Measurements from ENCODE around the gene RPS21. TPM values are rescaled to one million over a fixed set of nuclear protein-coding genes. Genes with fewer than 3 reads are reported as not detected.

RPS21 gene
- total and polyA plus RNA-seq, 4 donors = 350 to 705 (median 672) TPM

DNA sequence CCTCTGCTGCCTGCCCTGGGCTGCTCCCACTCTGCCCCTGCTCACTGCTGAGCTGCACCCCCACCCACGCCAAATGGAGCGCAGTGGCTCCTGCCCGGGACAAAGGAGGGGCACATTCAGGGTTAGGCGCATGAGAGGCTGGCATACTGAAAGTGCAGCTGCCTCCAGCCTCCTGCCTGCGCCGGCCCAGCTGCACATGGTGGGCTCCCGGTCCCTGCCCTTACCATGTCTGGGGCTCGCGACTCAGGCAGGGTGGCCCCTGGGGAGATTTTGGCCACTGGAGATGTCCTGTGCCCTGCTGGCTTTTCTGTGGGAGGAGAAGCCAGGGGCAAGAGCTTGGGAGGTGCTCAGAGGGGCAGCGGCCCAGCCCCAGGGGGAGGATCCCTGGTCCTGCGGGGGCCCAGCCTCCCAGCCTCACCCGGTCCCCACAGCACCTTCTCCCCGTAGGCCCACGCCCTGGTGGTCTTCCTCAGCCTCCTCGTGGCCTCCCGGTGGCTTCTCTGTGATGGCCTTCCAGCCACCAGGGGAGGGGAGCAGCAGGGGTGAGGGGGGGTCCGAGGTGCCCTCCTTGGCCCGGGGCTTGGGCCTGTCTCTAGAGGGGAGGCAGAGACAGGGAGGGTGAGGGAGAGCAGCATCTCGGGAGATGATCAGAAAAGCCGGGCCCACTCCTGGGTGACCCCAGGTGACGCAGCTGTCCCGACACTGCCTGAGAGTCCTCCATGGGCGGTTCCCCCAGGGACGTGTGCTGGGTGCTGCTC, 28.6 kb downstream of the RPS21 start:
- H3K4me3 ChIP-seq (ENCODE audit: low read depth, low read length) = no peak overlapping the region
- 83% methylated on average over 18 of the region's 24 CpGs for WGBS (ENCODE audit: insufficient coverage)

DNA sequence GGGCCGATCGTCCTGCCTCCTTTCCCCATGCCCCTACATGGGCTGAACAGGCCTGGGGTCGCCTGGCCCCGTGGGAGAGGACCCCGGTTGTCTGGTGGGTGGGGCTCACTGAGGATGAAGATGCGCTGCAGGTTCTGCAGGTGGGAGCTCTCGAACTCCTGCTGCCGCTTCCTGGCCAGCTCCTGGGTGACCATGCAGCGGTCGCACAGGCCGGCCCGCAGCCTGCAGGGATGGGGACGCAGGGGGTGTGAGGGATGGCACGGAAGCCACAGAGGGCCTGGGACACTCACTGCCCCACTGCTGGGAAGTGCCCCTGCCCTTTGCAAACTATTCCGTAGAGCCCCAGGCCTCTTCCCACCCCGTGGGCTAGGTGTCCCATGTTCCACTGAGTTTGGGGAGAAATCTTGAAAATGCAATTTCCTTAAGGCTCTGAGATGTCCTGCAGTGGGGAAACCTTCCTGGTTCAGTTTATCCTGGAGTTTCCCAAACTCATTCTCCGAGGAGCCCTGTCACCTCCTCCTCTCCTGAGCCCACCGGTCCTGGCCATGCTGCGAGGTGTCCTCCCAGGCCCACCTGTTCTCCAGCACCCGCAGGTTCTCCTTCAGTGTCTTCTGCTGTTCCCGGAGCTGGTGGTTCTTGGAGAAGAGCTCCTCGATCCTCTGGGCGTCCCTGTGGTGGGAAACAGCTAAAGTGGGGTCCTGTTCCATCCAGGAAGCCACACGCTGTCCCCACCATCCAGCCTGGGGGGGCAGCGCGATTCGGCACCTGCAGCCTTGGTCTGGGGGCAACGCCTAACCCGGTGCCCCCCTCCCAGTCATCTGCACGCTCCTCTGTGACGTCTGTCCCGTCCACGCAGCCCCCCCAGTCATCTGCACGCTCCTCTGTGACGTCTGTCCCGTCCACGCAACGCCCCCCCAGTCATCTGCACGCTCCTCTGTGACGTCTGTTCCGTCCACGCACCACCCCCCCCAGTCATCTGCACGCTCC, 30.0 kb downstream of the RPS21 start:
- no peak for DNase-seq (ENCODE audit: low read depth in 4 of 6, low spot score in 6 of 6)
- Histone ChIP-seq H3K27me3 (ENCODE audit: control insufficient read depth, insufficient read depth, low read length) (no peaks in the 10 kb centered on the region), H3K36me3 (ENCODE audit: control insufficient read depth, insufficient read depth, low read length) (no peaks in the 10 kb centered on the region), H3K4me1 (ENCODE audit: control insufficient read depth, insufficient read depth, low read length) (no peaks in the 10 kb centered on the region), H3K4me3 (ENCODE audit: low read depth, low read length) (no peak overlapping the region), H3K9me3 (ENCODE audit: control insufficient read depth, insufficient read depth, low read length) (no peaks in the 10 kb centered on the region), H3K27ac (ENCODE audit: low read depth, low read length) (no peak overlapping the region)
- whole genome bisulfite sequencing (ENCODE audit: insufficient coverage) = 82% methylated on average over 35 of the region's 43 CpGs

More for the DNA sequence above, 28.6 kb downstream of the RPS21 start:
- DNase-seq (ENCODE audit: low read depth in 4 of 6, low spot score in 6 of 6) = no peak
- Histone ChIP-seq H3K27ac (ENCODE audit: low read depth, low read length) (no peak overlapping the region), H3K27me3 (ENCODE audit: control insufficient read depth, insufficient read depth, low read length) (no peaks in the 10 kb centered on the region), H3K4me1 (ENCODE audit: control insufficient read depth, insufficient read depth, low read length) (peaks cover 3% of the 10 kb centered on the region), H3K36me3 (ENCODE audit: control insufficient read depth, insufficient read depth, low read length) (no peaks in the 10 kb centered on the region), H3K9me3 (ENCODE audit: control insufficient read depth, insufficient read depth, low read length) (no peaks in the 10 kb centered on the region)

DNA sequence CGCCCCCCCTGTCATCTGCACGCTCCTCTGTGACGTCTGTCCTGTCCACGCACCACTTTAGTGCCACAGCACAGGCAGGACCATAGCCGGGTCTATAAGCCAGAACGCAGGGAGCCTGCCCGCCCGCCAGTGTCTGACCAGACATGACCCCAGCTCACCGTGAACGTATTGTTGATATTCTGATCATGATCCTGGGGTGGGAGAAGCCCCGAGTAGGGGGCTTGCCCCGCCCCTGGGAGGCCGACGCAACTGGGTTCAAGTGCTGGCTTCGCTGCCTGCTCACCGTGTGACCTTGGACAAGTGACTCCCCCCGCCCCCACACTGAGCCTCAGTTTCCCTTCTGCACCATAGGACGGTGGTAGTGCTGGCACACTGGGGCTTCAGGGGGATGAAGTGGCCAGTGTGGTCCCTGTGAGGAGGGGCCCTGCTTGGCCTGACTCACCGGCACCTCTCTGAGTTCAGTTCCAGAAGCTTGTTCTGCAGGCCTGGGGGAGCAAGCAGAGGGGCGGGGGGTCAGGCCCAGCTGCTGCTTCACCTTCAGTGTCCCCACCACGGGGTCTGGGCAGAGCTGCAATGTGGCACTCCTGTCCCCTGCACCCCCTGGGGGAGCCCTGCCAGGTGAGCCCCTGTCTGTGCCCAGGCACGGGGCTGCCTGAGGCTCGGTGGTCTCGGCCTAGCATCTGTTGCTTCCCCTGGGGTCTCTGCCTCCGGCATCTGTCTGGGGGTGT, 31.2 kb downstream of the RPS21 start:
- no peak for DNase-seq (ENCODE audit: low read depth in 4 of 6, low spot score in 6 of 6)
- Histone ChIP-seq H3K4me1 (ENCODE audit: control insufficient read depth, insufficient read depth, low read length) (no peaks in the 10 kb centered on the region), H3K9me3 (ENCODE audit: control insufficient read depth, insufficient read depth, low read length) (no peaks in the 10 kb centered on the region), H3K27ac (ENCODE audit: low read depth, low read length) (no peak overlapping the region), H3K27me3 (ENCODE audit: control insufficient read depth, insufficient read depth, low read length) (no peaks in the 10 kb centered on the region), H3K36me3 (ENCODE audit: control insufficient read depth, insufficient read depth, low read length) (no peaks in the 10 kb centered on the region), H3K4me3 (ENCODE audit: low read depth, low read length) (no peak overlapping the region)
- 72% methylated on average over 18 of the region's 25 CpGs for WGBS (ENCODE audit: insufficient coverage)

DNA sequence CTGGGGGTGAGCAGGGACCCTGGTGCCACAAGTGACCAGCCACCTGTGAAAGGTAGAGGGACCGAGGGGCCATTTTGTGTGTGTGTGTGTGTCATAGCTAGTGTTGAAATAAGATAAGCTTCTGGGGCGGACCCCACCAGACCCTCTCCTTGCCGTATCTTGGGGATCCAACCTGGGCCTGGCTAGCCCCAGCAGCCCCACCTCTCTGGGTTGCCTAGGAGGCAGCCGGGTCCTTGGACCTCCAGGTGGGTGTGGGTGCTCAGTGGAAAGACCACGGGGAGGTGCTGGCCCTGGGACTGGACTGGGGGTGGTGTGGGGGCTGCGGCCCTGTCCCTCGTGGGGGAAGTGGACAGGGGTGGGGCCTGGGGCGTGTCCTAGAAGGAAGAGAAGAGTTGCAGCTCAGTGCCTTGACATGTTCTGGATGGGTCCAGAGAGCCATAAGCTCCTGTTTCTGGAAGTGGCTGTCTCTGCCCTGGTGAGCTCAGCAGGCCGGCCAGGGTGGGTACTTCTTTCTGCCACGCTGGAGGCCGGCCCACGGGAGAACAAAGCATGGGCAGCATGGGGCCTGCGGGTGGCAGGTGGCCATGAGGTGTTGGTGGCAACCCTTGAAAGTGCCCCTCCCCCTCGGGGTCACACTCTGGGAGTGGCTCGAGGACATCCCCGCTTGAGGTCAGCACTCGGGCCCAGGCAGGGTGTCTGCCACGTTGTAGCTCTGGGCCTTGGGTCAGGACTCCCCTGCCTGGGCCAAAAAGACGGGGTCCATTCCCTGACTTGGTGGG, 32.0 kb downstream of the RPS21 start:
- no peak overlapping the region for H3K27ac ChIP-seq (ENCODE audit: low read depth, low read length)
- H3K4me3 ChIP-seq (ENCODE audit: low read depth, low read length) = no peak overlapping the region
- H3K4me1 ChIP-seq (ENCODE audit: control insufficient read depth, insufficient read depth, low read length) = no peaks in the 10 kb centered on the region
- H3K9me3 ChIP-seq (ENCODE audit: control insufficient read depth, insufficient read depth, low read length) = no peaks in the 10 kb centered on the region
- H3K36me3 ChIP-seq (ENCODE audit: control insufficient read depth, insufficient read depth, low read length) = no peaks in the 10 kb centered on the region
- WGBS (ENCODE audit: insufficient coverage) = 82% methylated on average over 19 of the region's 19 CpGs
- no peaks in the 10 kb centered on the region for H3K27me3 ChIP-seq (ENCODE audit: control insufficient read depth, insufficient read depth, low read length)
- no peak for DNase-seq (ENCODE audit: low read depth in 4 of 6, low spot score in 6 of 6)

DNA sequence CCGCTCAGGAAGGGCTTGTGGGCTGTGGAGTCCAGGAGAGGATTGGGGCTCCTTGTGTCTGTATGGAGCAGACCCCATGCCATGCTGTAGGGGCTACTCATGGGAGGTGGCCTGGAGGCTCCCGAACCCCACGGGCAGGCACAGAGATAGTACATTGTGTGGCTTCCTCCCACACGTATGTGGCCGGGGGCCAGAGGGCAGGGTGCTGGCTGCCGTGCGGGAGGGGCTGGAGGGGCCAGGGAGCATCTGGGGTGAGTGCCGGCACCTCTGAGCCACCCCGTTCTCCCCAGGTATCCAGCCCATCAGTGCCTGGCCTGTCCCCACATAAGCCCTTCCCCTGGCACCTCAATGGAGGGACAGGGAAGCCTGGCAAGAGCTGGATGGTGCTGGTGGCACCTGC, 32.9 kb downstream of the RPS21 start:
- Histone ChIP-seq H3K4me3 (ENCODE audit: low read depth, low read length) (no peak overlapping the region), H3K4me1 (ENCODE audit: control insufficient read depth, insufficient read depth, low read length) (no peaks in the 10 kb centered on the region), H3K9me3 (ENCODE audit: control insufficient read depth, insufficient read depth, low read length) (no peaks in the 10 kb centered on the region), H3K27ac (ENCODE audit: low read depth, low read length) (no peak overlapping the region), H3K27me3 (ENCODE audit: control insufficient read depth, insufficient read depth, low read length) (no peaks in the 10 kb centered on the region), H3K36me3 (ENCODE audit: control insufficient read depth, insufficient read depth, low read length) (no peaks in the 10 kb centered on the region)
- 81% methylated on average over 8 of the region's 9 CpGs for WGBS (ENCODE audit: insufficient coverage)
- DNase-seq (ENCODE audit: low read depth in 4 of 6, low spot score in 6 of 6) = no peak

DNA sequence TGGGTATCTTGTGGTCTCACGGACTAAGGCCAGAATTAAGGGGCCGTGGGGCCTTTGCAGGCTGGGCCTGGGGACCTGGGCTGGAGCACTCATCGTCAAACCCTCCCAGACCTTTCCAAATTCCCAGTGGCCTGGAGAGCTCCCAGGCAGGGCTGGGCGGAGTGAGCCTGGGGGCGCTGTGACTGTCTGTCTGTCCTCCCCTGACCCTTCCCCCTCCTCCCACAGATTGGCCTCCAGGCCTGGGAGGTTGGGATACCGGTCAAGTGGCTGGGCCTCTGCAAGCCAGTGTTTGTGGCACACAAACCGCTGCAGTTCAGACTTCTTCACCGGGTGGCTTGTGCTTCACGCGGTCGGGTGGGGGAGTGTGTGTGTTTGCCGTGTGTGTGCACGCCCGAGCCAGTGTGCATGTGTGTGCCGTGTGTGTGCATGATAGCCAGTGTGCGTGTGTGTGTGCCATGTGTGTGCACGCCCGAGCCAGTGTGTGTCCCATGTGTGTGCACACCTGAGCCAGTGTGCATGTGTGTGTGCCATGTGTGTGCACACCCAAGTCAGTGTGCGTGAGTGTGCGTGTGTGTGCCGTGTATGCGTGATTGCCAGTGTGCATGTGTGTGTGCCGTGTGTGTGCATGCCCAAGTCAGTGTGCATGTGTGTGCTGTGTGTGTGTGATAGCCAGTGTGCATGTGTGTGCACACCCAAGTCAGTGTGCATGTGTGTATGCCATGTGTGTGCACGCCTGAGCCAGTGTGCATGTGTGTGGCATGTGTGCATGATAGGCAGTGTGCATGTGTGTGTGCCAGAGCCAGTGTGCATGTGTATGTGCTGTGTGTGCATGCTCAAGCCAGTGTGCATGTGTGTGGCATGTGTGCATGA, 34.2 kb downstream of the RPS21 start:
- 83% methylated on average over 24 of the region's 24 CpGs for WGBS (ENCODE audit: insufficient coverage)
- Histone ChIP-seq H3K4me3 (ENCODE audit: low read depth, low read length) (no peak overlapping the region), H3K4me1 (ENCODE audit: control insufficient read depth, insufficient read depth, low read length) (no peaks in the 10 kb centered on the region), H3K27me3 (ENCODE audit: control insufficient read depth, insufficient read depth, low read length) (no peaks in the 10 kb centered on the region), H3K27ac (ENCODE audit: low read depth, low read length) (no peak overlapping the region), H3K36me3 (ENCODE audit: control insufficient read depth, insufficient read depth, low read length) (no peaks in the 10 kb centered on the region), H3K9me3 (ENCODE audit: control insufficient read depth, insufficient read depth, low read length) (no peaks in the 10 kb centered on the region)
- DNase-seq (ENCODE audit: low read depth in 4 of 6, low spot score in 6 of 6) = no peak

DNA sequence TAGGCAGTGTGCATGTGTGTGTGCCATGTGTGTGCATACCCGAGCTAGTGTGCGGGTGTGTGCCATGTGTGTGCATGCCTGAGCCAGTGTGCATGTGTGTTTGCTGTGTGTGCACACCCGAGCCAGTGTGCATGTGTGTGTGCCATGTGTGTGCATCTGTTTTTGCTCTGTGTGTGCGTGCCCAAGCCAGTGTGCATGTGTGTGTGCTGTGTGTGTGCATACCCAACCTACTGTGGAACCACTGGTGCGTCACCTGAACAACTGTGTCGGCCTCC, 34.8 kb downstream of the RPS21 start:
- H3K27ac ChIP-seq (ENCODE audit: low read depth, low read length) = no peak overlapping the region
- no peak for DNase-seq (ENCODE audit: low read depth in 4 of 6, low spot score in 6 of 6)
- H3K9me3 ChIP-seq (ENCODE audit: control insufficient read depth, insufficient read depth, low read length) = no peaks in the 10 kb centered on the region
- WGBS (ENCODE audit: insufficient coverage) = 87% methylated on average over 5 of the region's 6 CpGs
- no peaks in the 10 kb centered on the region for H3K36me3 ChIP-seq (ENCODE audit: control insufficient read depth, insufficient read depth, low read length)
- no peaks in the 10 kb centered on the region for H3K27me3 ChIP-seq (ENCODE audit: control insufficient read depth, insufficient read depth, low read length)
- no peaks in the 10 kb centered on the region for H3K4me1 ChIP-seq (ENCODE audit: control insufficient read depth, insufficient read depth, low read length)
- H3K4me3 ChIP-seq (ENCODE audit: low read depth, low read length) = no peak overlapping the region

DNA sequence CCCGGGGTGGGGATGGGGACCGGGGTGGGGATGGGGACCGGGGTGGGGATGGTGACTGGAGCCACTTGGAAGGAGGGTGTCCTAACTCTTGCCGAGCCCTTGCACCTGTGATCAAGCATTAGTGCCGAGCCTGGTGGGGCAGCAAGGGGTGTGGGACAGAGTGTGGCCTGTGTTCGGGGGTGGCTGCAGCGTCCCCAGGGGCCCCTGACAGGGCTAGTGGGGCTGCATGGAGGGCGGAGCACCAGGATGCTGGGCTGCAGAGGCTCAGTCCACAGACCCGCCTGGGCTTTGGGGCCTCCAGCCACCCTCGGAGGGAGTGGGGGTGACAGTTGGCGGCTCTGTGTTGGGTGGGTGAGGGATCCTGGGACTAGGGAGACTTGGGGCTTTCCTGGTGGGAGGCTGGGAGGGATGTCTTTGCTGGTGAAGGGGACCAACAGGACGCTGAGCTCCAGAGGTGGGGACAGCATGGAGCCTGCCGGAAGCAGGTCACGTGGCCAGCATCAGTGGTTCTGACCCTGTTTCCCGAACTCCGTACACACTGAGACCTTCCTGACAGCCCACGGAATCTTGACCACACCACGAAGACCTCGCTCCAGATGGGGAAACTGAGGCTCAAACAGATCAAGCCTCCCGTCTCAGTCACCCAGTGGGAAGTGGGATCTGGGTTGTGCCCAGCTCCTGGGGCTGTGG, 35.9 kb downstream of the RPS21 start:
- 89% methylated on average over 18 of the region's 20 CpGs for WGBS (ENCODE audit: insufficient coverage)
- no peaks in the 10 kb centered on the region for H3K36me3 ChIP-seq (ENCODE audit: control insufficient read depth, insufficient read depth, low read length)
- no peaks in the 10 kb centered on the region for H3K9me3 ChIP-seq (ENCODE audit: control insufficient read depth, insufficient read depth, low read length)
- H3K4me1 ChIP-seq (ENCODE audit: control insufficient read depth, insufficient read depth, low read length) = no peaks in the 10 kb centered on the region
- H3K27me3 ChIP-seq (ENCODE audit: control insufficient read depth, insufficient read depth, low read length) = no peaks in the 10 kb centered on the region
- H3K4me3 ChIP-seq (ENCODE audit: low read depth, low read length) = no peak overlapping the region
- H3K27ac ChIP-seq (ENCODE audit: low read depth, low read length) = no peak overlapping the region
- DNase-seq (ENCODE audit: low read depth in 4 of 6, low spot score in 6 of 6) = no peak
